PC-3 (cell line): ENCODE data around the gene PRLR. TPM values are rescaled to one million over a fixed set of nuclear protein-coding genes. Genes with fewer than 3 reads are reported as not detected.

Source experiments
- ATAC-seq: fragments of 200-7000 bp; cut with Tn5 transposase; 2 replicates; pipeline ENCODE4 v1.9.1; 2020; ENCODE audit warnings: mild to moderate bottlenecking, moderate library complexity
- BruUV-seq: library from RNA; stranded (reverse); fragments of 400-500 nt; replicated peaks from 2 replicates; lab custom pipeline; 2021; lab: Mats Ljungman, UMichigan
- CTCF ChIA-PET: fragments of 300-600 bp; sonication (Branson Sonifier 250); formaldehyde crosslinking; loops from one replicate; lab custom pipeline; 2022; ENCODE audit warnings: antibody characterized with exemption; lab: Charles Lee
- POLR2A ChIA-PET: fragments of 300-600 bp; sonication (Branson Sonifier 250); formaldehyde crosslinking; loops from one replicate; lab custom pipeline; 2022; ENCODE audit warnings: antibody characterized with exemption; ENCODE audit not compliant: unreplicated experiment; lab: Charles Lee
- DNase-seq: peaks from one replicate; pipeline ENCODE4 v3.0.0-alpha.2; 2015
- H2AFZ ChIP-seq: fragments of 300-600 bp; sonication (generic); 2 replicates; pipeline ENCODE4 v1.6.0; 2016; ENCODE audit warnings: antibody characterized with exemption, low read length
- H3F3A ChIP-seq: fragments of 300-600 bp; sonication (generic); one replicate; pipeline ENCODE4 v1.6.0; 2017; ENCODE audit warnings: antibody characterized with exemption, low read length, control low read depth, mild to moderate bottlenecking; ENCODE audit not compliant: unreplicated experiment
- H3K27ac ChIP-seq: fragments of 300-600 bp; sonication (generic); 2 replicates; pipeline ENCODE4 v1.5.1; 2016; ENCODE audit warnings: mild to moderate bottlenecking, low read length
- H3K27me3 ChIP-seq: fragments of 300-600 bp; sonication (generic); 2 replicates; pipeline ENCODE4 v1.6.1; 2016; ENCODE audit warnings: low read length, mixed read lengths
- H3K36me3 ChIP-seq: fragments of 300-600 bp; sonication (generic); 2 replicates; pipeline ENCODE4 v1.6.1; 2016; ENCODE audit warnings: low read depth, mixed run types, low read length, mixed read lengths
- H3K4me1 ChIP-seq: fragments of 300-600 bp; sonication (generic); 2 replicates; pipeline ENCODE4 v1.5.1; 2016; ENCODE audit warnings: low read length; ENCODE audit not compliant: insufficient read depth
- H3K4me2 ChIP-seq: fragments of 300-600 bp; sonication (generic); 2 replicates; pipeline ENCODE4 v1.6.0; 2016; ENCODE audit warnings: low read length
- H3K4me3 ChIP-seq: fragments of 300-600 bp; sonication (generic); 2 replicates; pipeline ENCODE4 v1.5.1; 2016; ENCODE audit warnings: mild to moderate bottlenecking, low read length, mixed read lengths
- H3K79me2 ChIP-seq: fragments of 300-600 bp; sonication (generic); 2 replicates; pipeline ENCODE4 v1.6.1; 2017; ENCODE audit warnings: low read length, mixed read lengths
- H3K9ac ChIP-seq: fragments of 300-600 bp; sonication (generic); 2 replicates; pipeline ENCODE4 v1.6.0; 2016; ENCODE audit warnings: mild to moderate bottlenecking, low read length
- H3K9me2 ChIP-seq: fragments of 300-600 bp; sonication (generic); replicated peaks from 2 replicates; pipeline ENCODE4 v1.6.1; 2016; ENCODE audit warnings: mixed run types, low read length, mixed read lengths
- H3K9me3 ChIP-seq: fragments of 300-600 bp; sonication (generic); 2 replicates; pipeline ENCODE4 v1.6.1; 2016; ENCODE audit warnings: low read length, mixed read lengths
- H4K20me1 ChIP-seq: fragments of 300-600 bp; sonication (generic); 2 replicates; pipeline ENCODE4 v1.6.1; 2016; ENCODE audit warnings: low read length, mixed read lengths
- EZH2 ChIP-seq: fragments of 300-600 bp; sonication (generic); IDR thresholded peaks from one replicate; pipeline ENCODE4 v1.6.1; 2017; ENCODE audit warnings: antibody characterized with exemption, mild to moderate bottlenecking, low read length; ENCODE audit not compliant: unreplicated experiment
- EZH2phosphoT487 ChIP-seq: fragments of 300-600 bp; sonication (generic); IDR thresholded peaks from 2 replicates; pipeline ENCODE4 v1.6.1; 2018; ENCODE audit warnings: mild to moderate bottlenecking, antibody characterized with exemption, low read length, borderline replicate concordance
- intact Hi-C: fragments of 100-400 bp; cut with micrococcal nuclease; formaldehyde crosslinking; loops from 2 replicates; pipeline ENCODE4 v1.9.0; 2023
- total RNA-seq: library from RNA; depleted of rRNA; stranded (reverse); fragments of >200 nt; gene quantifications from 2 replicates; pipeline ENCODE4 v1.2.3, GENCODE V29; 2014
- TF ChIP-seq, protein P1 (sequence below): fragments of 300-600 bp; sonication (generic); conservative IDR thresholded peaks from 2 replicates; pipeline ENCODE4 v1.5.1; 2017; ENCODE audit warnings: antibody characterized with exemption, low read depth, mild to moderate bottlenecking, low read length

Gene PRLR
- total RNA-seq, 1 experiment from 2014 or later, result 0.29 TPM

DNA sequence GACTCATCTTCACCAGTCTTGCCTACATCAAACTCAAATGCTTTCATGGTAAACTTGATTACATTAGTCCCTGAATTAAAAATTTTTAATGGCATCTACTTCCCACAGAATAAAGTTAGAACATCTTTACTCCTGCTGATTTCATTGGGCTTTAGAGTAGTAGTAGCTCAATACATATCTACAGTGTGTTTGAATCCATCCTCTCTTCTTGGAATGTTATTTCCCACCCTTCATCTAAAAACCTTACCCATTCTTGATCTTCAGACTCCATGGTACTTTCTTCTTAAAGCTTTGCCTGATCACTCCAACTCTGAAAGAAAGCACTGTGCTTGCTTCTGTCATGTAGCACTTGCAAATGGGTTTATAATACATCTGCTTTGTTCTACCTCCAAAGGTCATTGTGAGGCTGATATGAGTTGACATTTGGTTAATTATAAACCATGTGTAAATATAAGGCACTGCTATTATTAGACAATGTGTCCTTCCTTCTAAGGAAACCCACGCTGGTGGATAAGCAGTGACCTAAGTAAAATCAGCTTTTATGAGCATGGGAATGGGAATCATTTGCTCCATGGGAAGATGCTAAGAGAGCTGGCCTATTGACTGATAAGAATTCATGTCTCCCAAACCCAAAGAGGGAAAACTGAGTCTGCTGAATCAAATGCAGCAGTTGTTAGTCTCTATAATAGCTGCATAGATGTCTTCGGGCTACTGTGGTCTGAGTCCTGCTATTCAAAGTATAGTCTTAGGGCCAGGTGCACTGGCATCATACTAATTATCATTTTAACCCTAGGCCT lies 7.5 kb upstream of the PRLR start:
- no peak overlapping the region for H3K4me3 ChIP-seq
- H3F3A ChIP-seq, result no peaks in the 10 kb centered on the region
- ChIA-PET CTCF (no interaction called here), POLR2A (no interaction called here)
- H3K27ac ChIP-seq, result no peak overlapping the region
- no peaks in the 10 kb centered on the region for H3K9me3 ChIP-seq
- no peaks in the 10 kb centered on the region for H3K79me2 ChIP-seq
- no peak overlapping the region for H2AFZ ChIP-seq
- no peaks in the 10 kb centered on the region for H3K9me2 ChIP-seq
- intact Hi-C loops, result no loop called here
- no peak for ATAC-seq
- no peaks in the 10 kb centered on the region for H4K20me1 ChIP-seq
- no peak overlapping the region for H3K4me2 ChIP-seq
- H3K36me3 ChIP-seq, result no peaks in the 10 kb centered on the region
- H3K9ac ChIP-seq, result no peak overlapping the region
- H3K4me1 ChIP-seq, result no peaks in the 10 kb centered on the region
- BruUV-seq, result no TSS peak
- TF ChIP-seq, protein P1, sequence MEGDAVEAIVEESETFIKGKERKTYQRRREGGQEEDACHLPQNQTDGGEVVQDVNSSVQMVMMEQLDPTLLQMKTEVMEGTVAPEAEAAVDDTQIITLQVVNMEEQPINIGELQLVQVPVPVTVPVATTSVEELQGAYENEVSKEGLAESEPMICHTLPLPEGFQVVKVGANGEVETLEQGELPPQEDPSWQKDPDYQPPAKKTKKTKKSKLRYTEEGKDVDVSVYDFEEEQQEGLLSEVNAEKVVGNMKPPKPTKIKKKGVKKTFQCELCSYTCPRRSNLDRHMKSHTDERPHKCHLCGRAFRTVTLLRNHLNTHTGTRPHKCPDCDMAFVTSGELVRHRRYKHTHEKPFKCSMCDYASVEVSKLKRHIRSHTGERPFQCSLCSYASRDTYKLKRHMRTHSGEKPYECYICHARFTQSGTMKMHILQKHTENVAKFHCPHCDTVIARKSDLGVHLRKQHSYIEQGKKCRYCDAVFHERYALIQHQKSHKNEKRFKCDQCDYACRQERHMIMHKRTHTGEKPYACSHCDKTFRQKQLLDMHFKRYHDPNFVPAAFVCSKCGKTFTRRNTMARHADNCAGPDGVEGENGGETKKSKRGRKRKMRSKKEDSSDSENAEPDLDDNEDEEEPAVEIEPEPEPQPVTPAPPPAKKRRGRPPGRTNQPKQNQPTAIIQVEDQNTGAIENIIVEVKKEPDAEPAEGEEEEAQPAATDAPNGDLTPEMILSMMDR, result no peak
- peaks cover 52% of the 10 kb centered on the region for H3K27me3 ChIP-seq
- DNase-seq, result no peak

DNA sequence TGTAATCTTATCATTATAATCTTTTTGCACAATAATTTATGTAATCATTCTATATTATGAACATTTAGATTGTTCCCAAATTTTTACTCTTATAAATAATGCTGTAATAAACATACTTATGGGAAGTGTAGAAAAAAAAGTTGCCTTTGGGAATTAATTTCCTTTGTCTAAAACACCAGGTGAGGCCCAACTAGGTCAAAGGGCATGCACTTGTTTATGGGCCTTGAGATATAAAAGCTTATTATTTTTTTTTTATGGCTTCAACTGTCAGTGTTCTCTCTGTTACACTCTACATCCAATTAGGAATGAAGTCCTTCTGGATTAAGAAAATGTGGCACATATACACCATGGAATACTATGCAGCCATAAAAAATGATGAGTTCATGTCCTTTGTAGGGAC lies 6.5 kb upstream of the PRLR start:
- POLR2A ChIA-PET, result no interaction called here
- TF ChIP-seq, protein P1, result no peak
- TF ChIP-seq EZH2phosphoT487 (no peak), EZH2 (no peak)
- DNase-seq (no peak), ATAC-seq (no peak)
- Histone ChIP-seq H2AFZ (no peak overlapping the region), H3K9me3 (no peaks in the 10 kb centered on the region), H3K27me3 (peaks cover 54% of the 10 kb centered on the region), H3K4me2 (no peak overlapping the region), H3K4me1 (no peaks in the 10 kb centered on the region), H3K36me3 (no peaks in the 10 kb centered on the region), H3K4me3 (no peak overlapping the region), H3K79me2 (no peaks in the 10 kb centered on the region), H3K9ac (no peak overlapping the region), H3K9me2 (no peaks in the 10 kb centered on the region), H4K20me1 (no peaks in the 10 kb centered on the region), H3F3A (no peaks in the 10 kb centered on the region), H3K27ac (no peak overlapping the region)
- intact Hi-C loops, result no loop called here
- no TSS peak for BruUV-seq
- CTCF ChIA-PET, result no interaction called here

DNA sequence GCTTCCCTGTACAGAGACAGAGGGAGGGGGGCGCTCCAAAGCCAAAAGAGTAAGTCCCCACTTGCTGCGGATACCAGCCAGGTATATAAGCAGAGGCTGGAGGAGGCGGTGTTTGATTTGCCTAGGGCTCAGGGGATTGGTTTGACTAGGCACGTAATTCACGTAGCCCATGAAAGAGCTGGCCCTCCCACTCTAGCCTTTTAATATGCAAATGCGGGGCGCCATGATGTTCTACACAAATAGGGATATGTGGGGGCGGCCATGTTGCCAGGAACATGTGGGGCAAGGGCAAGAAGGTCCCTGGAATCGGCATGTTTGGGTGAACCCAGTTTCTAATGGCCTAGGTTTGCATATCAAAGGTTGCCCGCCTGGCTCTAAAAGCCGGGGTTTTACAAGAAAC lies 3.3 kb upstream of the PRLR start:
- Histone ChIP-seq H4K20me1 (no peaks in the 10 kb centered on the region), H3K4me3 (no peak overlapping the region), H3K36me3 (no peaks in the 10 kb centered on the region), H2AFZ (no peak overlapping the region), H3K27me3 (peaks cover 59% of the 10 kb centered on the region), H3K27ac (no peak overlapping the region), H3K4me2 (no peak overlapping the region), H3K9me2 (no peaks in the 10 kb centered on the region), H3K4me1 (no peaks in the 10 kb centered on the region; the same call in 1 of the 2 replicates), H3F3A (no peaks in the 10 kb centered on the region), H3K79me2 (no peaks in the 10 kb centered on the region), H3K9ac (no peak overlapping the region), H3K9me3 (no peaks in the 10 kb centered on the region)
- TF ChIP-seq EZH2 (no peak), EZH2phosphoT487 (no peak)
- ATAC-seq, result no peak
- intact Hi-C loops, result no loop called here
- ChIA-PET POLR2A (no interaction called here), CTCF (no interaction called here)
- no peak for DNase-seq
- BruUV-seq, result no TSS peak
